SU-DHL-6 (cell line): ENCODE data around the gene GAGE12F.
"Not testable (repeated sequence)": the region's sequence is repeated elsewhere in the genome, so short reads cannot be mapped to it uniquely, and the experiment has no call there.

Source experiments
- EZH2phosphoT487 ChIP-seq: fragments of 200-600 bp; sonication (generic), shearing (Covaris generic); conservative IDR thresholded peaks from 2 replicates; pipeline ENCODE4 v1.6.1; 2018; ENCODE audit warnings: mild to moderate bottlenecking, antibody characterized with exemption, low read length, moderate library complexity, mixed read lengths
- TF ChIP-seq, protein P1 (sequence below): fragments of 200-600 bp; sonication (generic); IDR thresholded peaks from one replicate; pipeline ENCODE4 v1.5.1; 2017; ENCODE audit warnings: antibody characterized with exemption, mild to moderate bottlenecking, low read length, moderate library complexity; ENCODE audit not compliant: insufficient read depth, poor library complexity, severe bottlenecking

DNA sequence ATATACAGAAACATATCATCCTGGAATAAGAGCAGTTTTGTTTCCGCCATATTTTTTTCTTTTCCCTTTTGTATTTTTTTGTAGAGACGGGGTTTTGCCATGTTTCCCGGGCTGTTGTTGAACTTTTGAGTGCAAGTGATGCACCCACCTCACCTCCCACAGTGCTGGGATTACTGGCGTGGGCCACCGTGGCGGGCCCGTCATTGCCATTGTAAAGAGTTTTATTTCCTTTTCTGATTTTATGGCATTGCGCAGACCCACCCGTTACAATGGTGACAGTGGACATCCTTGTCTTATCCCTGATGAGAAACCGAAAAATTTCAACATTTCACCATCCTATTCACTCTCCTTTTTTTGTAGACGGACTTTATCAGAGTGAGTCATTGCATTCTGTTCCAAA, 8.1 kb downstream of the GAGE12F start:
- TF ChIP-seq, protein P1, sequence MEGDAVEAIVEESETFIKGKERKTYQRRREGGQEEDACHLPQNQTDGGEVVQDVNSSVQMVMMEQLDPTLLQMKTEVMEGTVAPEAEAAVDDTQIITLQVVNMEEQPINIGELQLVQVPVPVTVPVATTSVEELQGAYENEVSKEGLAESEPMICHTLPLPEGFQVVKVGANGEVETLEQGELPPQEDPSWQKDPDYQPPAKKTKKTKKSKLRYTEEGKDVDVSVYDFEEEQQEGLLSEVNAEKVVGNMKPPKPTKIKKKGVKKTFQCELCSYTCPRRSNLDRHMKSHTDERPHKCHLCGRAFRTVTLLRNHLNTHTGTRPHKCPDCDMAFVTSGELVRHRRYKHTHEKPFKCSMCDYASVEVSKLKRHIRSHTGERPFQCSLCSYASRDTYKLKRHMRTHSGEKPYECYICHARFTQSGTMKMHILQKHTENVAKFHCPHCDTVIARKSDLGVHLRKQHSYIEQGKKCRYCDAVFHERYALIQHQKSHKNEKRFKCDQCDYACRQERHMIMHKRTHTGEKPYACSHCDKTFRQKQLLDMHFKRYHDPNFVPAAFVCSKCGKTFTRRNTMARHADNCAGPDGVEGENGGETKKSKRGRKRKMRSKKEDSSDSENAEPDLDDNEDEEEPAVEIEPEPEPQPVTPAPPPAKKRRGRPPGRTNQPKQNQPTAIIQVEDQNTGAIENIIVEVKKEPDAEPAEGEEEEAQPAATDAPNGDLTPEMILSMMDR: not testable (repeated sequence)
- TF ChIP-seq EZH2phosphoT487: not testable (repeated sequence)
